ENCODE results near the gene LRRC27.
"Not testable (repeated sequence)": the region's sequence is repeated elsewhere in the genome, so short reads cannot be mapped to it uniquely, and the experiment has no call there.

LRRC27 gene

DNA sequence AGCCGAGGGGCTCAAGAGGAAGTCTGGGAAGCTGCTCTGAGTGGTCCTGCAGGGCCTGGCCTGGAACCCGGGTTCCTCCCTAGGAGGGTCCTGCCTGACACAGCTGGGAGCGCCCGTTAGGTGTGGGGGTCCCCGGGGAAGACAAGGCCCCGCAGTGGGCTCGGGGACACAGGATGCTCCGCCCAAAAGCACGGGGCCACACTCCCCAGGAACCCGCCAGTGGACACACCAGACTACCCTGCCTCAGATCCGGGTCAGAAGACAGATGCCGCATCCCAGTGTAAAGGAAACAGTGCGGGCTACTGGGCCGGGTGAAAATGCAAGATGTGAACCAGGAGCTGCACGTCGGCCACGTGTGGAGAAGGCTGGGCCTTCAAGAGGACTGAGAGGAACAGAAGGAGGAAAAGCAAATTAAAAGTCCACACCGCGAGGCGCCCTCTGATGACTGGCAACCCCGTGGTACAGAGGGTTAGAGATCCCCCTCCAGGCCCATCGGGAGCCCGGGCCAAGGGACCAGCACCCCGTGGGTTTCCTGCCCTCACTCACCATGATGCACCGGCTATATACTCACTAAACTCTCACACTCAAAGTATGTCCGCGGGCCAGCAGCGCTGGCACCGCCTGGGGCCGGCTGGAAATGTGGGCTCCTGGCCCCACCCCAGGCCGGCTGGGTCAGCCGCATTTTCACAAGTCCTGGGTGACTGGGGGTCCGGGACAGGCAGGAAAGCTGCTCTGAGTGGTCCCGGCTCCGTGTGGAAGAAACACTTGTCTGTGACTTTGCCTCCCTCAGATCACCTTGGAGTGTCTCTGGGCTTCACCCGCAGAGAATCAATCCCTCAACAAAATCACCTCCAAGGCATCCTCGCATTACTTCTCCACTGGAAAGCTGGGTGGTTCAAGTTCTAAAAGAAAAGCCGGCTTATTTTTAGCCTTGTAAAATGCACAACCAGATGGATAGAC is 30.3 kb upstream of the LRRC27 start:
- no peak for DNase-seq

DNA sequence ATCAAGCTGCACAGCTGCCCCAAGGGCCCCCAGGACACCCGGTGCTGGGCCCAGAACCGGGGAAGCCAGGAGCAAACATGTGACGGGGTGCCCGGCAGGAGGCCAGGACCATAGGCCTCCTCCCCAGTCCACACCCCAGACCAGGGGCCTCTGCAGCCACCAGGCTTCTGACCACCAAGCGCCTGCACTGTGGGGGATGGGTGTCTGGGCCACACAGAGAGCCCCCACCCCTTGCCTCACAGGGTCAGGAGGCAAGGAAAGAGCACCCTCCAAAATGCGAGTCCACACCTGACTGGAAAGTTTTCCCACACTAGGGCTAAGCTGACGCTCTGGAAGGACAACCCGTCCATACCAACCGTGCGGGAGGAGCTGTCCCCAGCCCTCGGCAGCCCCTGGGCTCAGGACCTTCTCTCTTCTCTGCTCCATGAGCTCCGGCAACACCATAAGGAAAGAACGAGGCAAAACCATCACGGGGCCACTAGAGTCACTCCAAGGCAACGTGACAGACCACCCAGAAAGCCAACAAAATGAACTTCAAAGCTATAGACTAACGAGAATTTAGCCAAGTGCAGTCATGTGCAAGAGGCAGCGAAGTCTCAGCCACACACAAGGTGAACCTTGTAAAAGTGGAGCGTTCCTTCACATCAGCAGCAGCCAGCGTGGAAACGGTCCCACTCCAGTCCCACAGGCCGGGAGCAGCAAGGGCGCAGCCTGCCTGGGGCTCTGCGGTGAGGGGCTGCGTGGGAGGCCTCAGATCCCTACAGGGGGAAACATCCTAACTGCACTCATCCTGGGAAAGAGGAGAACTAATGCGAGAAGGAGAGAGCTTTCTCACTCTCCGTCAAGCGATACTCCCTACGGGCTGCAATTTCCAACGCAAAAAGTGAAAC is 29.3 kb upstream of the LRRC27 start:
- DNase-seq = no peak

GRCh38 chr10:132303361-132304115 is 28.5 kb upstream of the LRRC27 start:
- no peak for DNase-seq

GRCh38 chr10:132304756-132305509 is 27.1 kb upstream of the LRRC27 start:
- no peak for DNase-seq

DNA sequence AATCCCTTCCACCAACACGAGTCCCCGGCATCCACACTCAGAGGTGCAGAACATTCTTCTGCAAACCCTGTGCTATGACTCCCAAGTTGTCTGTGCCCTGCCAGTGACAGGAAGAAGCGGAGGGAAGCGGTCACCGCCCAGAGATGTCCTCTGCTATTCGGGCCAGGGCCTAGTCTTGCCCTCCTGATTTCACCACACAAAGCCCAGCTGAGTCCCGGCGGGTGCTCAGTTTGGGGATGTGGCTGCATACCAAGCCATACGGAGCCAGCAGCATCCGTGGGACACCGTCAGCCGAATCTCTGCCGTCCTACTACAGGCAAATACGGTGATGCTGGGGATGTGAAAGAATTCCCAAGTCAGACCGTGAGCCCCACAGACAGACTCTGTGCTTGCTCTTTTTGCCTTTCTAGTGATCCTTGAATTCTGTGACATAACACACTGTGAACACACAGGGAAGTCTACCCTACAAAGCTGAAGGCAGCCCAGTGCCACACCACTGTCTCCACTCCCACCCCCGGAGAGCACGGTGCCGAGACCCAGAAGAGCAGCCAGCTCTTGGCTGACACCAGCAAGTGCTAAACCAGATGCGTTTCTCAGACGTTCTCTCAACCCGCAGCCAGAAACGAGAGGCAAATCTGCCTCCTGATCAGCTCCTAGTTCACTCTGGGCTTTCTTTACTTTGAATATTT is 26.2 kb upstream of the LRRC27 start:
- DNase-seq = no peak

GRCh38 chr10:132306343-132306685 is 25.7 kb upstream of the LRRC27 start:
- no peak for DNase-seq

DNA sequence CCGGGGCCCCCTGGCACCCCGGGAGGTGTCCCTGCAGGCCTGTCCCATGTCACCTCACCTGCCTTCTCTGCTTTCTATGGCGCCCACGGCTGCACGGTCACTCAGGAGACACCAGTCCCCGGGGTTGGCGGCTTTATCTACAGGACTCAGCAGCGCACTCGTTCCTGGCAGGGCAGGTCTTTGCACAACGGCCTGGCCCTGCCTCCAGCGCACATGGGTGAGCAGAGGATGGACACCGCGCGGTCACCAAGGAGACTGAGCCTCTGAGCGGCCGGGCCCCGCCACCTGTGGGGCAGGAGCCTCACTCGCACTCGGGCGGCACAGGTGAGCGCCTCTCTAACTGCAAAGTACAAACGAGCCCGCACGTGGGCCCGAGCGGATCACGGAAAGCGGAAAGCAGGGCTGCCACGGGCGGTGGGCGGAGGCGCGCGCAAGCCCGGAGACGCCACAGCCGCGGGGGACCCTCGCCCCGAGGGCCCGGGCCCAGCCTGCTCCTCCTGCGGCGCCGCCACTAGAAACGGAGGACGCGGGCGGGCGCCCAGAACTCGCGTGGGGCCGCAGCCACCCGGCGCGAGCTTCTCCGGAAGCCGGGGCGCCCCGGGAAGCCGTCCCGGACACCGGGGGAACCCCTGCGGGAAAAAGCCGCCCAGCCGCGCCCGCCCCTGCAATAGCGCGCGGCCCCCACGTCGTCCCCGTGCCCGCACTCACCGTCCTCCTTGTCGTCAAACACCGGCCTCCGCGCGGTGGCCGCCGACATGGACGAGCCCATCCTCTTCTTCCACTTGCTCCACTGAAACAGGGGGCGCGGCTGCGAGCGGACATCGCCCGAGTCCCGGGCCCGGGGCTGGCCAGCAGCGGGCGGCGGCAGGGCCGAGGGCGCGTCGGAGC is 24.9 kb upstream of the LRRC27 start:
- no peak for DNase-seq

DNA sequence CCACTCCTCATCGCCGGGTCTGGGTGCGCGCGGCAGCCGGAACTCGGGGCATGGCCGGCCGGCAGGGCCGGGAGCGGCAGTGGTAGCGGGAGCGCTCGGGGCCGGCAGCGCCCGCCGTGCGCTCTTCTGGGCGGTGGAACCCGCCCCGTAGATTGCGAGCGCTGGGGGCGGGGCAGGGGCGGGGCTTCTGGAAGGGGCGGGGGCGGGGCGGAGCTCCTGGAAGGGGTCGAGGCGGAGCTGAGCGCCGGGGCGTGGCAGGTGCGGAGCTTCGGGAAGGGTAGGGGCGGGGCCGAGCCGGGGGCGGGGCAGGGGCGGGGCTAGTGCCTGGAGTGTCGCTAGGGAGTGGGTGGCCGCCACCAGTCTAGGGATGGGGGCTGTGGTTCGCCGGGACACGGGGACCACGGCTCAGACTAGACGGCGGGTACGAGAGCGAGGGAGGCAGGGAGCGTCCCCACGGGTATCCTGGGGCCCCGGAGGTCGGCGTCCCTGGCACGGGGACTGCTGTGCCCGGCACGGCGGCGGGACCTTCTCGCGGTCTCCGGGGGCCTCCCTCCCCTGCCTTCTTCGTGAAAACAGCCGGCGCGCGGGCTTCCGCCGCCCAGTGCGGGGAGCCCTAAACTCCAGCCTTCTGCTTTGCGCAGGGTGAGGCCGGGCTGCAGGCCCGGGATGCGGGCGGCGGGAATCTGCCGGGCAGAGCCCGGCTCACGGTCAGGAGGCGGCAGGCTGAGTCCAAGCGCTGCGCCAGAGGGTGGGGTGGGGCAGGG is 24.0 kb upstream of the LRRC27 start, which contains the start of gene STK32C:
STK32C (minus strand) TSS at position 128 of the 764 bp plus-strand sequence; CDS start at position 11, 117 bp downstream.
- peak; percentile 6 to 23 for DNase-seq

DNA sequence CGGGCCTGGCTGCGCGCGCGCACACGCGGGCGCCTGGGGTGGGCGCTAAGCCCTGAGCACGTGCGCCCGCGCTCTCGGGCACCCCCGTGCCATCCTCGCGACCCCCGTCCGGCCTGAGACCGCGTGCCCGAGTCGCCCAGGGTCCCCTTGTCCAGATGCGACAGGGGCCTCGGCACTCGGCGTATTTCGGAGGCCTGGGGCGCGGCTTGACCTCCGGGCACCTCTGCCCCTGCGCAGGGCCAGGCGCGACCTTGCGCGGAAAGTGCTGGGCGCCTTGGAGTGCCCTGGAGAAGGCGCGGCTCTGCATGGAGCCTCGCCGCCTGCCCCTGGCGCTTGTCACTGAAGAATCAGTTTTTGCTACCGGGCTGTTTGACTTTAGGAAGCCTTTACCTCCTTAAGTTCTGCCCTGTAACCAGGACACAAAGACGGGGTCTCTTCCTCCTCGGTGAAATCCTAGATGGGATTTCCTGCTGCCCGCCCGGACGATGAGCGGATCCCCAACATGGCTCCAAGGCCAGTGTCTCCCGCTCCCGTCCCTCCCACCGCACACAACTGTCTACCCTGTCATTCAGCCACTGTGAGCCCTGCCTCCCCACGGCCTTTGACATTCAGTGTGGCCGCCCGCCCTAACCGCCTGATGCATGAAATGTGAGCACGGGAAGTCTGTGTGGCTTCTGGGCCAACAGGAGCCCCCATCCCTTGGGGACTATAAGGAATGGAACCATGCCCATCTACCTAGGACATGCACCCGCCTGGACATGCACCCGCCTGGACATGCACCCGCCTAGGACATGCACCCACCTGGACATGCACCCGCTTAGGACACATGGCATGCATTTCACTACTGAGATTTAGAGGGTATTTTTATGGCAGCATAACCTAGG is 23.2 kb upstream of the LRRC27 start:
- DNase-seq = no peak

DNA sequence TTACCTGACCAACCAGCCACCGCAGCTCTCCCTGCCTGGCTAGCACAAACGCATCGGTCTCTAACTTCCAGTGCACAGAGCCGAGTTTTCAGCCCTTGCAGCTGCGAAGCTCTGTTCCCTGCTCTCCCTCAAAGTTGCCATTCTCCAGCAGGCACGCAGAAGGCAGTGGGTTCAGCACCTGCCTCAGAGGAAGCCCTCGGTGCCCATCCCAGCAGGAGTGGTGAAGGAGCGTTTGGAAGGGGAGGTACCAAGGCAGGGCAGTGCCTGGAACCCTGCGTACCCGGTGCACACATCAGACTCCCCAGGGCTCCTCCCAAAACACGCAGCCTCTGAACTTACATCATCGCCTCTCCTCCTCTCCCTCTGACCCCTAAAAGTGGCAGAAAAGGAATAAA is 22.5 kb upstream of the LRRC27 start:
- no peak for DNase-seq

DNA sequence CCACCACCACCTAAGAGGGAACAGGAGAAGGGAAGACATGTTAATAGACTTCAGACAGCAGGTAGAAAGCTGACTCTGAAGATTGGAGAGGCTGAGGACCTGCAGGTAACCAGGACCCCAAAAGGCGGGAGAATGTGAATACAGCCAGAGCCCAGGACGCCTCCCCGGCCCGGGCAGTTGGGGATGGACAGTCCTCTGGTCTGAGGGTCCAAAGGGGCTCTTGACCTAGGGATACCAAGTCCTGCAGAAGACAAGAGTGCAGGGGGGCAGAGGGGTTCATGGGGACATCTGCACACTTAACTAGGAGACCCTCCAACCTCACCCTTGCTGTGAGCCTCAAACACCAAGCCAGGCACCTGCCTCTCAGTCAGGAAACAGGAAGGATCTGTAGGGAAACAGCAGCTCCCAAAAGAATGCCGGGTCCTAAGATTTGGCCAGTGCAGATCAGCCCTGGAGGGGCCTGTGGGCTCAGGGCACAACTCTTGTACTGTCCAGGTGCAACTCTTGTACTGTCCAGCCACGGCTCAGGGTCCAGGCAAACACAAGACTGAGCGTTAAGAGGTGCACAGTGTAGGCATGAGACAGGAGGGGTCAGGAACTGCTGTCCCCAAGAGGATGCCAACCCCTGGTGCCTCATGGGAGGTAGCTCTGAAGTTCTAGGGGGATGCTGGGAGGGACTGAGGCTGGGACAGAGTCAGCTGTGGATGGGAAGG is 22.0 kb upstream of the LRRC27 start:
- no peak for DNase-seq

DNA sequence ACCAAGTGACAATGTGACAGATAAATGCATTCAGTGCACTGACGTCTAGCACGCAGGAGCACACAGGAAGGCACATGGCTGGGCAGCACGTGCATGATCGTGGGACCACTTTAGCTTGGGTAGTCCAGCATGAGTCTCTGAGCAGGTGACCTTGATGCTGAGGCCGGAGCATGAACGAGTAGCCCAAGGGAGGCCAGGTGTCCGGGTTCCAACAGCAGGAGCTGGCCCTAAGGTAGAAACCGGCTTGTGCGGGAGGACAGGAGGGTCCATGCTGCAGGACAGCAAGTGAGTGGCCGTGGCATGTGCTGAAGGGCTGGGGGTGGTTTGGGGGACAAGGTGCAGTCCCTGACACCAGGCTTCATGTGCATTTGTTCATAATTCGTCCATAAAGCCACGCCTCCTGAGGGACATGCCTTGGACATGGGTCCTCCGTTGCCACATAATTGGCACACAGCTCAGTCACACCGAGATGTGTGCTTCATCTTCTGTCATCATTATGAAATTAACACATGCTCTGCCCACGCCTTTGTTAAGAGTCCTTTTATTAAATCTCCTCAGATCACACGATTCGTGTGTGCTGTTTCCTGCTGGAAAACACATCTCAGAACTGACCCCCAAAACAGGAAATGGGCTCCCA is 21.2 kb upstream of the LRRC27 start:
- DNase-seq = no peak

DNA sequence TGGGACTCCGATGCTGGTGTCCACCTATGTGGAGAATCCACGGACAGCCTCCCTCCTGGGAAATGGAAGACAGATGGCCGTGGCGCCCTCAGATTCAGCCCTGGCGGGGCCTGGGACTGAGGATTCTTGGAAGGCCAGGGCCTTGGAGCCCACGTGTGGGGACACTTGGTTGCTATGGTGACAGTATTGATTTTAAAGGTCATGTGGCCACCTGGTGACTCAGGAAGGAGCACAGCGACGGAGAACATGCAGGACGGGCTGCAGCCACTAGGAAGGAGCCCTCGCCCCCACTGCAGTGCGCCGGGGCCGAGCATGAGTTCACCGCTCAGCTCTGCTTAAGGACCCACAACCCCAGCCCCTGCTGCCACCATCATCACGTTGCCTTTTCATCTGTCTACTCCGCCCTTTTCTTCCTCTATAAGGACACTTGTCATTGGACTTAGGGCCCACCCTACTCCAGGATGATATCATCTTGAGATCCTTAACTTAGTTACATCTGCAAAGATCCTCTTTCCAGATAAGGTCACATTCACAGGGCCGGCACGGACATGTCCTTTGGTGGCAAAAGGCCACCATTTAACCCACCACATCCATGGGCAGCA is 20.6 kb upstream of the LRRC27 start:
- DNase-seq = no peak

DNA sequence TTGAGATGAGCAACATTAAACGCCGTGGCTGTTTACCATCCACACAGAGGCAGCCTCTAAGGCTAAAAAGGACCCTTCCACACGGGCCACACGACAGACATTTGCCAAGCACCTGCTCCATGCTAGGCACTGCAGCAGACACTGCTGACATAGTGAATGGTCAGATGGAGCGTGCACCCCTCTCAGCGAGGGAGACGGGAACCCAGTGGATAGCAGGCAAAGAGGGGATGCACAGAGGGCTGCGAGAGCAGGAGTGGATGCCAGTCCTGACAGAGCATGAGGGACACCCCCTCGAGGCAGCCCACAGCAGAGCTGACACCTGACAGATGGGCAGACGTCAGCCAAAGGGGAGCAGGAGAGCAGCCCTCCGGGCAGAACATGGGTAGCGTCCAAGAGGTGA is 18.7 kb upstream of the LRRC27 start:
- no peak for DNase-seq

GRCh38 chr10:132313865-132314264 is 18.1 kb upstream of the LRRC27 start:
- no peak for DNase-seq

DNA sequence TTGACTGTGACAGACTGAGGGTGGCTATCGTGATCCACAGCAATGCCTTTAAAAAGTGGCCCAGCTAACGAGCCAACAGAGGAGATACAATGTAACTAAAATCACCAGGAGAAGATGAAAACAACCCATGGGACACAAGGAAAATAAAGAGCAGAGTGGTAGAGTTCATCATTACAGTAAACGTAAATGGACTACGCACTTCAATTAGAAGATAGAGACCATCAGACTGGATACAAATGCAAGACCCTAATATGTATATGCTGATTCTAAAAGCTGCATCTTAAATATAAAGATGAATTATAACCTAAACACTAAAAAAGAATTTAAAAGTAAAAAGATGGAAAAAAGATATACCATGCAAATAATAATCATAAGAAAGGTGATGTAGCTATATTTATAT is 17.7 kb upstream of the LRRC27 start:
- DNase-seq = no peak

GRCh38 chr10:132314881-132315280 is 17.1 kb upstream of the LRRC27 start:
- not testable (repeated sequence) for DNase-seq
